HPDE6-E6E7 (cell line): Measurements from ENCODE around the gene RBMS1.

ENCODE experiments used
- DNase-seq: peaks from one replicate; pipeline ENCODE4 v3.0.0; 2011; ENCODE audit warnings: missing footprints; ENCODE audit errors: extremely low spot score

Gene RBMS1

GRCh38 chr2:160223560-160223959, 270.0 kb downstream of the RBMS1 start:
- DNase-seq, result no peak

- no peak for DNase-seq
These were observed 270.9 kb downstream of the RBMS1 start for GRCh38 chr2:160222546-160223283.
